Panc1 (cell line): Measurements from ENCODE around the gene INPP5D. TPM values are rescaled to one million over a fixed set of nuclear protein-coding genes. Genes with fewer than 3 reads are reported as not detected.

Source experiments
- ATAC-seq: fragments of 200-7000 bp; cut with Tn5 transposase; 2 replicates; pipeline ENCODE4 v1.9.1; 2020; ENCODE audit warnings: mild to moderate bottlenecking, moderate library complexity
- BruUV-seq: library from RNA; stranded (reverse); fragments of 400-500 nt; replicated peaks from 2 replicates; lab custom pipeline; 2021; lab: Mats Ljungman, UMichigan
- CTCF ChIA-PET: fragments of 300-600 bp; sonication (Branson Sonifier 250); formaldehyde crosslinking; loops from one replicate; lab custom pipeline; 2022; ENCODE audit warnings: antibody characterized with exemption; lab: Charles Lee
- POLR2A ChIA-PET: fragments of 300-600 bp; sonication (Branson Sonifier 250); formaldehyde crosslinking; loops from one replicate; lab custom pipeline; 2022; ENCODE audit warnings: antibody characterized with exemption; lab: Charles Lee
- DNase-seq: peaks from one replicate; pipeline ENCODE4 v3.0.0-alpha.2; 2010; ENCODE audit warnings: low read depth, low spot score
- H3K27ac ChIP-seq: 2 replicates; pipeline ENCODE4 v1.5.1; 2011; ENCODE audit warnings: mild to moderate bottlenecking, low read length, inconsistent platforms
- H3K27me3 ChIP-seq: fragments of 200-500 bp; sonication (Bioruptor generic); 2 replicates; pipeline ENCODE4 v1.6.0; 2014; ENCODE audit warnings: low read length, inconsistent platforms; ENCODE audit not compliant: control insufficient read depth, insufficient read depth
- H3K36me3 ChIP-seq: fragments of 200-500 bp; sonication (Bioruptor generic); 2 replicates; pipeline ENCODE4 v1.5.1; 2014; ENCODE audit warnings: inconsistent platforms, mild to moderate bottlenecking, low read length, moderate library complexity; ENCODE audit not compliant: control insufficient read depth, insufficient read depth
- H3K4me1 ChIP-seq: 2 replicates; pipeline ENCODE4 v1.5.1; 2011; ENCODE audit warnings: inconsistent platforms, mild to moderate bottlenecking, low read length, moderate library complexity; ENCODE audit not compliant: control insufficient read depth, insufficient read depth
- H3K4me3 ChIP-seq, 2 experiments: 2 replicates each; pipeline ENCODE4 v1.5.1; 2011 to 2012; ENCODE audit warnings: low read depth in 2 of 2, low read length in 2 of 2, mild to moderate bottlenecking in 2 of 2, inconsistent platforms in 1 of 2, moderate library complexity in 1 of 2
- H3K9me3 ChIP-seq: fragments of 200-500 bp; sonication (Bioruptor generic); 2 replicates; pipeline ENCODE4 v1.5.1; 2014; ENCODE audit warnings: low read depth, mild to moderate bottlenecking, inconsistent platforms, low read length, moderate library complexity; ENCODE audit not compliant: control insufficient read depth, insufficient read depth
- POLR2AphosphoS5 ChIP-seq: IDR thresholded peaks from 2 replicates; pipeline ENCODE4 v1.6.1; 2012; ENCODE audit warnings: mild to moderate bottlenecking, low read depth, low read length, moderate library complexity
- SIN3A ChIP-seq: IDR thresholded peaks from 2 replicates; pipeline ENCODE4 v1.6.1; 2012; ENCODE audit warnings: low read depth, mild to moderate bottlenecking, low read length, moderate library complexity, borderline replicate concordance; ENCODE audit not compliant: insufficient read depth
- TCF7L2 ChIP-seq: IDR thresholded peaks from 2 replicates; pipeline ENCODE4 v1.6.1; 2011; ENCODE audit warnings: mild to moderate bottlenecking, low read depth, low read length, inconsistent platforms
- in situ Hi-C: cut with HindIII; loops from 2 replicates; pipeline ENCODE4 v1.10.0; 2016; ENCODE audit warnings: low sequenced_read_pairs, low pct_unique_long_range_greater_than_20kb
- intact Hi-C: fragments of 100-400 bp; cut with micrococcal nuclease; formaldehyde crosslinking; loops from one replicate; pipeline ENCODE4 v1.10.0; 2022; ENCODE audit not compliant: unreplicated experiment
- total RNA-seq: library from RNA; stranded (reverse); gene quantifications from one replicate; pipeline ENCODE4 v1.2.1, GENCODE V29; 2021; ENCODE audit not compliant: unreplicated experiment
- TF ChIP-seq, protein P1 (sequence below), 2 experiments: IDR thresholded peaks; 2 replicates each; pipeline ENCODE4 v1.6.1; 2011 to 2012; ENCODE audit warnings: low read depth in 2 of 2, control low read depth in 1 of 2, low read length in 1 of 2, mild to moderate bottlenecking in 1 of 2, moderate library complexity in 1 of 2; ENCODE audit not compliant: insufficient read depth in 1 of 2
- TF ChIP-seq, protein P2 (sequence below): fragments of 450-650 bp; IDR thresholded peaks from 2 replicates; pipeline ENCODE4 v1.5.1; 2017; ENCODE audit warnings: mild to moderate bottlenecking

INPP5D gene
- total RNA-seq, 1 experiment from 2014 or later = 0.39 TPM

DNA sequence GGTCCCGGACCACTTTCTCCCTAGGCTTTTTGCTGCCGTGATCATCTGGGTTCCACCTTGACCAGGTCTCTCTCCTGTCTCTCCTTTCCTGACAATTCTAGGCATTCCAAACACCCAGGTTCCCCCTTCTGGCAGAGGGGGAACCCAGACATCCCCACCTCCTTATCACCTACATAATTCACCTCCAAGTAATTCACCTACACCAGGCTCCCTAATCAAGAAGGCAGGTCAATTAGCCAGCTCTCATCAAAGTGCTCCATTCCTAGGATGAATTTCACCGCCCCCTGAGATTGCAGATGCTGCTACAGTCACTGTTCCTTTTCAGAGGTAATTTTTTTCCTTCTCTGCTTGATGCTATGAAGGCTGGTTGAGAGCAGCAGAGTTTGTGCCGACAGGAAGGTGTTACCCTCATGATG is 149.0 kb downstream of the INPP5D start:
- no TSS peak for BruUV-seq
- intact Hi-C loops = no loop called here
- in situ Hi-C loops = no loop called here
- TF ChIP-seq, protein P1, sequence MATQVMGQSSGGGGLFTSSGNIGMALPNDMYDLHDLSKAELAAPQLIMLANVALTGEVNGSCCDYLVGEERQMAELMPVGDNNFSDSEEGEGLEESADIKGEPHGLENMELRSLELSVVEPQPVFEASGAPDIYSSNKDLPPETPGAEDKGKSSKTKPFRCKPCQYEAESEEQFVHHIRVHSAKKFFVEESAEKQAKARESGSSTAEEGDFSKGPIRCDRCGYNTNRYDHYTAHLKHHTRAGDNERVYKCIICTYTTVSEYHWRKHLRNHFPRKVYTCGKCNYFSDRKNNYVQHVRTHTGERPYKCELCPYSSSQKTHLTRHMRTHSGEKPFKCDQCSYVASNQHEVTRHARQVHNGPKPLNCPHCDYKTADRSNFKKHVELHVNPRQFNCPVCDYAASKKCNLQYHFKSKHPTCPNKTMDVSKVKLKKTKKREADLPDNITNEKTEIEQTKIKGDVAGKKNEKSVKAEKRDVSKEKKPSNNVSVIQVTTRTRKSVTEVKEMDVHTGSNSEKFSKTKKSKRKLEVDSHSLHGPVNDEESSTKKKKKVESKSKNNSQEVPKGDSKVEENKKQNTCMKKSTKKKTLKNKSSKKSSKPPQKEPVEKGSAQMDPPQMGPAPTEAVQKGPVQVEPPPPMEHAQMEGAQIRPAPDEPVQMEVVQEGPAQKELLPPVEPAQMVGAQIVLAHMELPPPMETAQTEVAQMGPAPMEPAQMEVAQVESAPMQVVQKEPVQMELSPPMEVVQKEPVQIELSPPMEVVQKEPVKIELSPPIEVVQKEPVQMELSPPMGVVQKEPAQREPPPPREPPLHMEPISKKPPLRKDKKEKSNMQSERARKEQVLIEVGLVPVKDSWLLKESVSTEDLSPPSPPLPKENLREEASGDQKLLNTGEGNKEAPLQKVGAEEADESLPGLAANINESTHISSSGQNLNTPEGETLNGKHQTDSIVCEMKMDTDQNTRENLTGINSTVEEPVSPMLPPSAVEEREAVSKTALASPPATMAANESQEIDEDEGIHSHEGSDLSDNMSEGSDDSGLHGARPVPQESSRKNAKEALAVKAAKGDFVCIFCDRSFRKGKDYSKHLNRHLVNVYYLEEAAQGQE (IDR thresholded peaks at IDR 0.05; ENCODE audit: insufficient read depth in 1 of 2, low read depth in 2 of 2, low read length in 1 of 2) = no peak
- TF ChIP-seq TCF7L2 (no peak), POLR2AphosphoS5 (no peak), SIN3A (no peak)
- TF ChIP-seq, protein P2, sequence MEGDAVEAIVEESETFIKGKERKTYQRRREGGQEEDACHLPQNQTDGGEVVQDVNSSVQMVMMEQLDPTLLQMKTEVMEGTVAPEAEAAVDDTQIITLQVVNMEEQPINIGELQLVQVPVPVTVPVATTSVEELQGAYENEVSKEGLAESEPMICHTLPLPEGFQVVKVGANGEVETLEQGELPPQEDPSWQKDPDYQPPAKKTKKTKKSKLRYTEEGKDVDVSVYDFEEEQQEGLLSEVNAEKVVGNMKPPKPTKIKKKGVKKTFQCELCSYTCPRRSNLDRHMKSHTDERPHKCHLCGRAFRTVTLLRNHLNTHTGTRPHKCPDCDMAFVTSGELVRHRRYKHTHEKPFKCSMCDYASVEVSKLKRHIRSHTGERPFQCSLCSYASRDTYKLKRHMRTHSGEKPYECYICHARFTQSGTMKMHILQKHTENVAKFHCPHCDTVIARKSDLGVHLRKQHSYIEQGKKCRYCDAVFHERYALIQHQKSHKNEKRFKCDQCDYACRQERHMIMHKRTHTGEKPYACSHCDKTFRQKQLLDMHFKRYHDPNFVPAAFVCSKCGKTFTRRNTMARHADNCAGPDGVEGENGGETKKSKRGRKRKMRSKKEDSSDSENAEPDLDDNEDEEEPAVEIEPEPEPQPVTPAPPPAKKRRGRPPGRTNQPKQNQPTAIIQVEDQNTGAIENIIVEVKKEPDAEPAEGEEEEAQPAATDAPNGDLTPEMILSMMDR = no peak
- ChIA-PET CTCF (no interaction called here), POLR2A (no interaction called here)
- Histone ChIP-seq H3K4me1 (peaks cover 26% of the 10 kb centered on the region), H3K4me3 (no peak overlapping the region), H3K27me3 (no peaks in the 10 kb centered on the region), H3K36me3 (no peaks in the 10 kb centered on the region), H3K9me3 (no peaks in the 10 kb centered on the region), H3K27ac (peak overlapping the region; percentile 39; the same call in 1 of the 2 replicates)
- DNase-seq = no peak
- ATAC-seq = peak; percentile 23; the same call in 1 of the 2 replicates

DNA sequence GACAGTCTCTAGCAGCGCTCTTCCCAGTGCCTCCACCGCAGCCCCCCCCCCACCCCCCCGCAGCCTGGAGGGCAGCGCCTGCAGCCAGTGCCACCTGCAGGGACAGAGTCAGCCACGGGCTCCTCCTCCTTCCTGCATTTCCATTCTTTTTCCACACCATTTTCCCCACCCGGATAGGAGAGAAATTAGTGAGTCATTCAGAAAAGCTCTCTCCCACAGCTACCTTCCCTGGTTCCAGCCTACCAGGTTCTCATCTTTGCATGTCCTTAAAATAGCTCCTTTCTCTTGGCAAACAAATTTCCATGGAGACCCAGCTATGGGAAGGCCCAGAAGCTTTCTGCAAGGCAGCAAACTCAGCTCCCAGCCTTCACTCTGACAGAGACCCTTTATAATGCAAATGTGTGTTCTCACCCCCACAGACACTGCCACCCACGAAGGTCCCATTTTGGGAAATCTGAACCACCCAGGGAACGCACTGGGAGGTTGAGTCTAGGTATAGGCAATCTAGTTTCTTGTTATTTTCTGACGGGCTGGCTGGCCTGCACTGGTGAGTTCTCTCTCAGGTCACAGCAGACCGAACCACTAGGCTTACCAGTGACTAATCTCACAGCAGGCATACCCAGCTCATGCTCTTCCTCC is 149.5 kb downstream of the INPP5D start:
- CTCF ChIA-PET = no interaction called here
- Histone ChIP-seq H3K36me3 (no peaks in the 10 kb centered on the region), H3K27ac (no peak overlapping the region), H3K27me3 (no peaks in the 10 kb centered on the region), H3K4me1 (peaks cover 26% of the 10 kb centered on the region), H3K9me3 (no peaks in the 10 kb centered on the region), H3K4me3 (no peak overlapping the region)
- TF ChIP-seq TCF7L2 (no peak), SIN3A (no peak), POLR2AphosphoS5 (no peak)
- TF ChIP-seq, protein P1 (IDR thresholded peaks at IDR 0.05; ENCODE audit: insufficient read depth in 1 of 2, low read depth in 2 of 2, low read length in 1 of 2) = no peak
- TF ChIP-seq, protein P2 = no peak
- POLR2A ChIA-PET = no interaction called here
- no TSS peak for BruUV-seq
- intact Hi-C loops (no loop called here), in situ Hi-C loops (no loop called here)
- ATAC-seq = peak; percentile 16; the same call in 1 of the 2 replicates
- DNase-seq = no peak
